K562 (cell line): ENCODE data around the gene NT5DC4. TPM values are rescaled to one million over a fixed set of nuclear protein-coding genes. Genes with fewer than 3 reads are reported as not detected.

Source experiments
- ATAC-seq: fragments of 200-7000 bp; cut with Tn5 transposase; 3 replicates; pipeline ENCODE4 v1.9.1; 2020; ENCODE audit warnings: moderate library complexity
- BruUV-seq: library from RNA; stranded (reverse); fragments of 400-500 nt; replicated peaks from 2 replicates; lab custom pipeline; 2021; lab: Mats Ljungman, UMichigan
- CTCF ChIA-PET: fragments of 300-600 bp; formaldehyde crosslinking; extraction: SDS; loops from one replicate; lab custom pipeline; 2021; ENCODE audit warnings: low intra/inter-chr PET ratio; lab: Yijun Ruan, JAX
- POLR2A ChIA-PET: fragments of 300-600, 350-650 bp; sonication (Branson Sonifier 250); formaldehyde crosslinking; extraction: SDS; loops from one replicate; lab custom pipeline; 2021; ENCODE audit warnings: antibody characterized with exemption, inconsistent platforms; lab: Yijun Ruan, JAX
- DNase-seq, 4 experiments: peaks; one replicate each; pipeline versions ENCODE4 v3.0.0 to v3.0.0-alpha.2; 2011 to 2018; ENCODE audit warnings: low spot score in 3 of 4, mixed read lengths in 3 of 4; ENCODE audit errors: extremely low read depth in 1 of 4
- FAIRE-seq: peaks from 2 replicates; lab custom pipeline; 2011; peaks lifted over from hg19 to GRCh38; lab: Jason Lieb, UNC
- H2AFZ ChIP-seq: 2 replicates; pipeline ENCODE4 v1.6.0; 2011; ENCODE audit warnings: low read depth, low read length, control low read depth, inconsistent platforms
- H3K27ac ChIP-seq: fragments of 200-600 bp; 3 replicates; pipeline ENCODE4 v1.8.0; 2011; ENCODE audit warnings: low read depth, mild to moderate bottlenecking, control low read depth, inconsistent platforms, low read length, moderate library complexity, mixed read lengths; ENCODE audit errors: extremely low read depth
- H3K27me3 ChIP-seq, 2 experiments: fragments of 300-600 bp in 1 of 2; 2 replicates in 1 of 2; 3 replicates in 1 of 2; pipeline versions ENCODE4 v1.6.0 to v1.8.0; 2011; ENCODE audit warnings: inconsistent platforms in 2 of 2, low read length in 2 of 2, mild to moderate bottlenecking in 1 of 2, mixed read lengths in 1 of 2, moderate library complexity in 1 of 2; ENCODE audit not compliant: control insufficient read depth in 2 of 2, insufficient read depth in 2 of 2
- H3K36me3 ChIP-seq: fragments of 300-600 bp; 3 replicates; pipeline ENCODE4 v1.8.0; 2011; ENCODE audit warnings: mild to moderate bottlenecking, low read length, inconsistent platforms; ENCODE audit not compliant: control insufficient read depth, insufficient read depth
- H3K4me1 ChIP-seq, 2 experiments: fragments of 200-600 bp in 1 of 2; replicated peaks in 1 of 2; 2 replicates in 1 of 2; 3 replicates in 1 of 2; pipeline versions ENCODE4 v1.5.1 to v1.8.0; 2011; ENCODE audit warnings: inconsistent platforms in 2 of 2, low read length in 2 of 2, mild to moderate bottlenecking in 1 of 2, mixed read lengths in 1 of 2, moderate library complexity in 1 of 2; ENCODE audit not compliant: control insufficient read depth in 2 of 2, insufficient read depth in 2 of 2
- H3K4me2 ChIP-seq: 2 replicates; pipeline ENCODE4 v1.6.1; 2011; ENCODE audit warnings: low read length, control low read depth, inconsistent platforms, mixed read lengths; ENCODE audit not compliant: insufficient read depth
- H3K4me3 ChIP-seq: fragments of 200-600 bp; sonication (generic), shearing (Covaris generic); 2 replicates; pipeline ENCODE4 v1.5.1; 2016; ENCODE audit warnings: control low read depth, inconsistent platforms
- H3K79me2 ChIP-seq: fragments of 200-600 bp; 3 replicates; pipeline ENCODE4 v1.8.0; 2011; ENCODE audit warnings: low read length, inconsistent platforms; ENCODE audit not compliant: control insufficient read depth, insufficient read depth
- H3K9ac ChIP-seq, 2 experiments: 2 replicates each; pipeline versions ENCODE4 v1.6.0 to v1.6.1; 2011; ENCODE audit warnings: low read depth in 2 of 2, low read length in 2 of 2, control low read depth in 1 of 2, inconsistent platforms in 1 of 2, mild to moderate bottlenecking in 1 of 2, mixed read lengths in 1 of 2; ENCODE audit not compliant: insufficient read depth in 1 of 2
- H3K9me1 ChIP-seq: one replicate; pipeline ENCODE4 v1.6.0; 2011; ENCODE audit warnings: inconsistent platforms, mild to moderate bottlenecking, low read length, moderate library complexity; ENCODE audit not compliant: control insufficient read depth, insufficient read depth
- H3K9me3 ChIP-seq: replicated peaks from 2 replicates; pipeline ENCODE4 v1.5.1; 2011; ENCODE audit warnings: low read depth, low read length, inconsistent platforms; ENCODE audit not compliant: control insufficient read depth, insufficient read depth
- H4K20me1 ChIP-seq: replicated peaks from 2 replicates; pipeline ENCODE4 v1.6.1; 2011; ENCODE audit warnings: low read length, inconsistent platforms, mixed read lengths; ENCODE audit not compliant: control insufficient read depth, insufficient read depth
- BRF1 ChIP-seq: IDR thresholded peaks from 3 replicates; pipeline ENCODE4 v1.6.1; 2011; ENCODE audit warnings: borderline replicate concordance, mild to moderate bottlenecking; ENCODE audit not compliant: insufficient read length; ENCODE audit errors: extremely low read depth
- HMGXB4 ChIP-seq: sonication (generic); formaldehyde crosslinking; IDR thresholded peaks from 2 replicates; pipeline ENCODE4 v1.8.1; 2023; ENCODE audit warnings: mild to moderate bottlenecking, missing genetic modification reagents
- HOXB6 ChIP-seq: fragments of 250-450 bp; sonication (Bioruptor Pico); IDR thresholded peaks from 2 replicates; pipeline ENCODE4 v1.5.1; 2022; ENCODE audit warnings: mild to moderate bottlenecking, borderline replicate concordance
- IRF1 ChIP-seq: sonication (generic); formaldehyde crosslinking; IDR thresholded peaks from 2 replicates; pipeline ENCODE4 v1.8.0; 2022; ENCODE audit warnings: missing genetic modification reagents, mild to moderate bottlenecking, borderline replicate concordance
- NR1H2 ChIP-seq: sonication (generic); formaldehyde crosslinking; IDR thresholded peaks from 2 replicates; pipeline ENCODE4 v1.4.0; 2020; ENCODE audit warnings: mild to moderate bottlenecking, missing genetic modification reagents
- TEAD4 ChIP-seq, 2 experiments: sonication (generic) in 1 of 2; formaldehyde crosslinking in 1 of 2; IDR thresholded peaks; 2 replicates each; pipeline versions ENCODE4 v1.6.1 to v1.8.0; 2012 to 2022; ENCODE audit warnings: borderline replicate concordance in 1 of 2, inconsistent platforms in 1 of 2, low read length in 1 of 2, mild to moderate bottlenecking in 1 of 2, missing genetic modification reagents in 1 of 2
- TFE3 ChIP-seq: fragments of 450-650 bp; formaldehyde crosslinking; IDR thresholded peaks from 2 replicates; pipeline ENCODE4 v1.4.0; 2020; ENCODE audit warnings: mild to moderate bottlenecking, mixed read lengths
- ZNF124 ChIP-seq: sonication (generic); formaldehyde crosslinking; IDR thresholded peaks from 2 replicates; pipeline ENCODE4 v1.8.1; 2022; ENCODE audit warnings: missing genetic modification reagents
- ZNF274 ChIP-seq: IDR thresholded peaks from 2 replicates; pipeline ENCODE4 v1.6.1; 2011; ENCODE audit warnings: low read depth, mild to moderate bottlenecking, low read length, moderate library complexity, borderline replicate concordance
- ZNF551 ChIP-seq: fragments of 250-450 bp; sonication (Bioruptor Pico); IDR thresholded peaks from 2 replicates; pipeline ENCODE4 v1.5.0; 2021; ENCODE audit warnings: mild to moderate bottlenecking, moderate library complexity
- WGBS: fragments of 100-300 bp; shearing (Covaris generic); methylation state at CpG from one replicate; pipeline ENCODE4 v1.1.6; 2016; ENCODE audit warnings: low coverage, mixed read lengths; ENCODE audit not compliant: insufficient coverage; ENCODE audit errors: missing lambda C conversion rate; 5-methylcytosine and 5-hydroxymethylcytosine counted together
- in situ Hi-C: fragments of 300-500 bp; cut with MboI; formaldehyde crosslinking; loops from 4 replicates; pipeline ENCODE4 v1.15.0; 2018; ENCODE audit warnings: inconsistent platforms, mixed read lengths
- intact Hi-C: fragments of 100-400 bp; cut with micrococcal nuclease; formaldehyde crosslinking; loops from 2 replicates; pipeline ENCODE4 v1.14.2; 2022
- polyA plus RNA-seq, 8 experiments: library from polyadenylated mRNA; depleted of rRNA in 4 of 8; stranded (reverse) in 5 of 8; unstranded in 3 of 8; fragments of >200 nt; fragmentation: Nextera tagmentation in 2 of 8; fragmentation: Illumina TruSeq in 1 of 8; extraction: Ambion mirVana in 2 of 8; extraction: Trizol in 1 of 8; gene quantifications; 2 replicates each; pipeline versions ENCODE4 v1.2.1 to v1.2.3, GENCODE V29; 2011 to 2014; ENCODE audit warnings: inconsistent platforms in 1 of 8, missing spikeins in 1 of 8
- total RNA-seq, 7 experiments: library from RNA; depleted of rRNA in 6 of 7; stranded (reverse); fragments of >200 nt in 6 of 7; fragmentation: Illumina TruSeq in 2 of 7; extraction: Trizol in 2 of 7; gene quantifications; 2 replicates each; pipeline versions ENCODE4 v1.2.1 to v1.2.3, GENCODE V29; 2011 to 2021; ENCODE audit warnings: low replicate concordance in 1 of 7

The NT5DC4 gene
- total and polyA plus RNA-seq, 9 of the 15 experiments (the other 6 are each of a cell fraction or from before 2014, with no cell fraction given) = 0.44 to 6.9 (median 2.5) TPM

GRCh38 chr2:112758711-112759110 is 37.9 kb downstream of the NT5DC4 start:
- WGBS = 74% methylated on average over 2 of the region's 2 CpGs
- H3K4me3 ChIP-seq = no peak overlapping the region
- CTCF ChIA-PET = no interaction called here
- H2AFZ ChIP-seq = no peak overlapping the region
- TF ChIP-seq ZNF124 (CRISPR knock-in tag) (no peak), HMGXB4 (CRISPR knock-in tag) (no peak), ZNF551 (no peak), HOXB6 (CRISPR knock-in tag) (no peak), BRF1 (no peak), ZNF274 (no peak), NR1H2 (CRISPR knock-in tag) (no peak), IRF1 (CRISPR knock-in tag) (no peak), TFE3 (CRISPR knock-in tag) (no peak), TEAD4 (IDR thresholded peaks at IDR 0.05; ENCODE audit: low read length) (no peak), TEAD4 (CRISPR knock-in tag; IDR thresholded peaks at IDR 0.05; ENCODE audit: borderline replicate concordance) (no peak)
- H3K27ac ChIP-seq = no peak overlapping the region
- no peak for DNase-seq
- H3K9ac ChIP-seq = no peak overlapping the region
- POLR2A ChIA-PET = no interaction called here
- H3K4me2 ChIP-seq = no peak overlapping the region
- no TSS peak for BruUV-seq
- in situ Hi-C loops (no loop called here), intact Hi-C loops (no loop called here)
- no peak for ATAC-seq
- peaks cover 22% of the 10 kb centered on the region for H3K79me2 ChIP-seq
- H4K20me1 ChIP-seq = no peaks in the 10 kb centered on the region
- H3K9me3 ChIP-seq = peaks cover 2% of the 10 kb centered on the region; the same call in 1 of the 2 replicates
- H3K36me3 ChIP-seq = peaks cover 84% of the 10 kb centered on the region
- H3K4me1 ChIP-seq = peaks cover 0 to 13% of the 10 kb centered on the region in 2 experiments; a peak in 2 of 5 replicates
- no peak for FAIRE-seq
- no peaks in the 10 kb centered on the region for H3K9me1 ChIP-seq
- H3K27me3 ChIP-seq = no peaks in the 10 kb centered on the region
